SK-N-MC (cell line): ENCODE measurements around the gene ACTL10.

Source experiments
- EZH2 ChIP-seq: fragments of 200-600 bp; sonication (generic); IDR thresholded peaks from one replicate; pipeline ENCODE4 v1.6.1; 2017; ENCODE audit warnings: antibody characterized with exemption
- FOXP2 ChIP-seq: optimal IDR thresholded peaks from 2 replicates; pipeline ENCODE3; 2011; ENCODE audit warnings: mild to moderate bottlenecking, moderate library complexity; ENCODE audit not compliant: insufficient read depth; ENCODE audit errors: extremely low read length, control extremely low read depth
- POLR2AphosphoS5 ChIP-seq: IDR thresholded peaks from 2 replicates; pipeline ENCODE4 v1.6.1; 2012; ENCODE audit warnings: mild to moderate bottlenecking, low read depth, low read length, borderline replicate concordance

GRCh38 chr20:33676652-33677645 lies 10.2 kb downstream of the ACTL10 start:
- TF ChIP-seq FOXP2, result no peak
- no peak; the same call in 1 of the 2 replicates for TF ChIP-seq POLR2AphosphoS5
- TF ChIP-seq EZH2, result no peak
